Amniotic epithelial cell (primary cell): ENCODE results near the gene ATXN1.
"Not testable (repeated sequence)": the region's sequence is repeated elsewhere in the genome, so short reads cannot be mapped to it uniquely, and the experiment has no call there.

Source experiments
- DNase-seq: peaks from one replicate; pipeline ENCODE4 v3.0.0-alpha.2; 2010; ENCODE audit warnings: low read depth

Gene ATXN1

GRCh38 chr6:16274483-16274882, 486.8 kb downstream of the ATXN1 start:
- DNase-seq, result no peak

- peak; percentile 33 for DNase-seq
These were observed 488.0 kb downstream of the ATXN1 start for GRCh38 chr6:16273256-16273655.

- DNase-seq, result no peak
These were observed 489.1 kb downstream of the ATXN1 start for GRCh38 chr6:16272201-16272600.

- DNase-seq, result no peak
These were observed 489.8 kb downstream of the ATXN1 start for GRCh38 chr6:16271428-16271827.

GRCh38 chr6:16270178-16270794, 491.0 kb downstream of the ATXN1 start:
- no peak for DNase-seq

- not testable (repeated sequence) for DNase-seq
These were observed 491.7 kb downstream of the ATXN1 start for GRCh38 chr6:16269442-16270070.

- no peak for DNase-seq
These were observed 493.6 kb downstream of the ATXN1 start for GRCh38 chr6:16267428-16268263.

- no peak for DNase-seq
These were observed 495.6 kb downstream of the ATXN1 start for GRCh38 chr6:16265351-16266341.

- DNase-seq, result no peak
These were observed 496.5 kb downstream of the ATXN1 start for GRCh38 chr6:16264785-16265184.

- not testable (repeated sequence) for DNase-seq
These were observed 497.7 kb downstream of the ATXN1 start for GRCh38 chr6:16263464-16264099.

- DNase-seq, result not testable (repeated sequence)
These were observed 498.5 kb downstream of the ATXN1 start for GRCh38 chr6:16262773-16263172.

- not testable (repeated sequence) for DNase-seq
These were observed 500.7 kb downstream of the ATXN1 start for GRCh38 chr6:16260602-16261001.

GRCh38 chr6:16259604-16260003, 501.7 kb downstream of the ATXN1 start:
- DNase-seq, result not testable (repeated sequence)

- no peak for DNase-seq
These were observed 502.6 kb downstream of the ATXN1 start for GRCh38 chr6:16258709-16259075.

GRCh38 chr6:16257999-16258708, 503.1 kb downstream of the ATXN1 start:
- no peak for DNase-seq

- DNase-seq, result no peak
These were observed 504.5 kb downstream of the ATXN1 start for GRCh38 chr6:16256781-16257180.

GRCh38 chr6:16254535-16254934, 506.7 kb downstream of the ATXN1 start:
- no peak for DNase-seq

GRCh38 chr6:16253399-16254144, 507.7 kb downstream of the ATXN1 start:
- no peak for DNase-seq

- DNase-seq, result no peak
These were observed 508.5 kb downstream of the ATXN1 start for GRCh38 chr6:16252686-16253299.

- no peak for DNase-seq
These were observed 509.6 kb downstream of the ATXN1 start for GRCh38 chr6:16251706-16252105.
